Measurements from ENCODE around the gene ELFN2. TPM values are rescaled to one million over a fixed set of nuclear protein-coding genes. Genes with fewer than 3 reads are reported as not detected.

ELFN2 gene
- total and polyA plus RNA-seq, 2 donors (not counting 3 experiments of a cell fraction or from before 2014, with no cell fraction given): 0.41 to 1.3 TPM

DNA sequence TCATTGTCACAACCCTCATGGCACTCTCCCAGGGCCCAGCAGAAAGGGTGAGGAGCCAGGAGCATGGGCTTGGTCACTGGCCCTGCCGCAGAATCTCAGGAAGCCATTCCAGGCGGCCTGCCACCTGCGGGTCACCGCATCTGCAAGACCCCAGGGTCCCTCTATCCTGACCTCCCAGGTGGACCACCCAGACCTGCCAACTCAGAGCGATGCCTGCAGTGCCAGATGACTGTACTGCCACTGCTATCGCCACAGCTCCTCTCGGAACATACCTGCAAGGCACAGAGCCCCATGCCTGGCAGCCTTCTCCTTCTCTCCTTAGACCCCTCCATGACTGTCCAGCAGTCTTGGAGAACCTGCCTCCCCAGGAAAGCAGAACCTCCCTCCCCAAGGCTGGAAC is 26.4 kb upstream of the ELFN2 start:
- Histone ChIP-seq H4K20me1 (replicated peaks; ENCODE audit: control insufficient read depth, extremely low read depth, insufficient read depth, low read length) (no peaks in the 10 kb centered on the region), H3K79me2 (ENCODE audit: control insufficient read depth, insufficient read depth, low read length) (no peaks in the 10 kb centered on the region), H3K4me2 (ENCODE audit: insufficient read depth, low read length) (no peak overlapping the region), H3K27me3 (ENCODE audit: control insufficient read depth in 2 of 2, insufficient read depth in 2 of 2, low read length in 2 of 2) (no peaks in the 10 kb centered on the region), H3K4me3 (replicated peaks in 1 of 3; ENCODE audit: insufficient read depth in 1 of 3, low read depth in 1 of 3, low read length in 3 of 3) (no peak overlapping the region), H3K4me1 (ENCODE audit: control insufficient read depth, extremely low read depth, insufficient read depth, low read length) (peaks cover 24% of the 10 kb centered on the region), H3K27ac (ENCODE audit: insufficient read depth, low read depth, low read length) (peak overlapping the region; percentile 99), H3K9me1 (replicated peaks; ENCODE audit: control insufficient read depth, extremely low read depth, insufficient read depth, low read length) (no peaks in the 10 kb centered on the region), H3K36me3 (ENCODE audit: control insufficient read depth in 2 of 2, extremely low read depth in 1 of 2, insufficient read depth in 2 of 2, low read length in 2 of 2) (no peaks in the 10 kb centered on the region), H2AFZ (ENCODE audit: low read depth, low read length) (no peak overlapping the region), H3K9me3 (replicated peaks; ENCODE audit: control insufficient read depth, insufficient read depth, low read length) (no peaks in the 10 kb centered on the region), H3K9ac (replicated peaks; ENCODE audit: extremely low read depth, insufficient read depth, low read length) (no peak overlapping the region)
- intact Hi-C loops (cut with micrococcal nuclease): no loop called here
- no peak for DNase-seq (ENCODE audit: low read depth, low spot score)
- BruUV-seq (replicated peaks): no TSS peak
- CTCF ChIA-PET: interaction anchor here (3.7 to 5.8 kb wide), 3 partner anchors 22 to 136 kb away, joined by 30 to 168 read pairs (median 47); no protein-coding TSS in a partner anchor
- TF ChIP-seq JUN (IDR thresholded peaks at IDR 0.05; ENCODE audit: borderline replicate concordance, insufficient read depth, insufficient read length, low read depth): no peak
- TF ChIP-seq, protein P1, sequence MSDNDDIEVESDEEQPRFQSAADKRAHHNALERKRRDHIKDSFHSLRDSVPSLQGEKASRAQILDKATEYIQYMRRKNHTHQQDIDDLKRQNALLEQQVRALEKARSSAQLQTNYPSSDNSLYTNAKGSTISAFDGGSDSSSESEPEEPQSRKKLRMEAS (IDR thresholded peaks at IDR 0.05; ENCODE audit: insufficient read depth, insufficient read length): no peak
- dilution Hi-C loops (cut with MboI; ENCODE audit: extremely low pct_ligation_motif_present, low sequenced_read_pairs): no loop called here
- no peak for FAIRE-seq
- POLR2A ChIA-PET: no interaction called here

DNA sequence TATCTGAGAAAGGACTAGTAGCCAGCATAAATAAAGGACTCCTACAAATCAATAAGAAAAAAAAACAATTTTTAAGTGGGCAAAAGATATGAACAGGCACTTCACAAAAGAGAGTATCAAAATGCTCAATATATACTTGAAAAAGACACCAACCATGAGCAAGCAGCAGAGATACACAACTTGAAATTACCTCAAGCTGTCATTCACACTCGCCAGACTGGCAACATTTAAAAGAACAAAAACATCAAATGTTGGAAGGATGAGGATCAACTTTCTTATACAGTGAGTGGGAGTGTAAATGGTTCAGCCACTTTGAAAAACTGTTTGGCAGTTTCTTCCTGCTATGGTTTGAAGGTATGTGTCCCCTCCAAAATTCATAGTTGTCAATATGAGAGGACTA is 23.9 kb upstream of the ELFN2 start:
- ChIA-PET POLR2A (no interaction called here), CTCF (no interaction called here)
- H3K4me3 ChIP-seq (replicated peaks in 1 of 3; ENCODE audit: insufficient read depth in 1 of 3, low read depth in 1 of 3, low read length in 3 of 3): no peak overlapping the region
- H4K20me1 ChIP-seq (replicated peaks; ENCODE audit: control insufficient read depth, extremely low read depth, insufficient read depth, low read length): no peaks in the 10 kb centered on the region
- no peak overlapping the region for H3K9ac ChIP-seq (replicated peaks; ENCODE audit: extremely low read depth, insufficient read depth, low read length)
- TF ChIP-seq POLR2AphosphoS5 (IDR thresholded peaks at IDR 0.05; ENCODE audit: insufficient read depth, low read depth, low read length): no peak
- no peaks in the 10 kb centered on the region for H3K79me2 ChIP-seq (ENCODE audit: control insufficient read depth, insufficient read depth, low read length)
- H3K4me1 ChIP-seq (ENCODE audit: control insufficient read depth, extremely low read depth, insufficient read depth, low read length): peaks cover 23% of the 10 kb centered on the region
- H3K4me2 ChIP-seq (ENCODE audit: insufficient read depth, low read length): no peak overlapping the region
- no peak overlapping the region for H3K27ac ChIP-seq (ENCODE audit: insufficient read depth, low read depth, low read length)
- no peaks in the 10 kb centered on the region for H3K36me3 ChIP-seq (ENCODE audit: control insufficient read depth in 2 of 2, extremely low read depth in 1 of 2, insufficient read depth in 2 of 2, low read length in 2 of 2)
- BruUV-seq (replicated peaks): no TSS peak
- FAIRE-seq (no peak), DNase-seq (ENCODE audit: low read depth, low spot score) (no peak)
- dilution Hi-C loops (cut with MboI; ENCODE audit: extremely low pct_ligation_motif_present, low sequenced_read_pairs) (no loop called here), intact Hi-C loops (cut with micrococcal nuclease) (no loop called here)
- H3K9me3 ChIP-seq (replicated peaks; ENCODE audit: control insufficient read depth, insufficient read depth, low read length): no peaks in the 10 kb centered on the region
- H2AFZ ChIP-seq (ENCODE audit: low read depth, low read length): no peak overlapping the region
- no peaks in the 10 kb centered on the region for H3K27me3 ChIP-seq (ENCODE audit: control insufficient read depth in 2 of 2, insufficient read depth in 2 of 2, low read length in 2 of 2)
- H3K9me1 ChIP-seq (replicated peaks; ENCODE audit: control insufficient read depth, extremely low read depth, insufficient read depth, low read length): no peaks in the 10 kb centered on the region

All from endothelial cell of umbilical vein (primary cell).